Fibroblast of skin of right quadriceps (primary cell): ENCODE data around the gene C17orf100.

Experiments used
- DNase-seq: peaks from one replicate; pipeline ENCODE4 v3.0.0-alpha.2; 2013

C17orf100 gene

DNA sequence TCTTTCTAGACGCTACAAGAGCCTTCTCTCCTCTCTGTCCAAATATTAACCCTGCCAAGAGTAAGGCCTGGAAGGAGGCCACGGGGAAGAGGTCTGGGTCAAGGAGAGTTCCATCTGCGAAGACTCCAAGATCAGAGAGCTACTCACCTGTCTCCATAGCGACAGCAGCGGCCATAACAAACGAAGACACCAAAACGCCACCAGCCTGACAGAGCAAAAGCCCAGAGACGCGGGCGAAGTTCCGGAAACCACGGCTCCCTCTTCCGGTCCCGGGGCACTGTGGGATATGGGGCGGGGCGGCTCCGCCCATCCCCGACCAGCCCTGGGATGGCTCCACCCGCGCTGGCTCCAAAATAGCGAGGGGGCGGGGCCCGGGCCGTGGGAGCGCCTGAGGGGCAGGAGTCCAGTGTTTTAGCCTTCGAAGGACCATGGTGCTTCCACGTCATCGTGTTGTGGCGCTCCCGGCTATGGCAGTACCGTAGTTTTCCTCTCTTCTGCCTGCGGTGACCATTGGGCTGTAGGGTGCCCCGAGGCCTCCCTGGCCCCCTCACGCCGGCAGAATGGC, at the start of gene C17orf100, which contains the start of gene MED31:
C17orf100 (plus strand) TSS at position 409 of the 565 bp plus-strand sequence; CDS start at position 561, 152 bp downstream.
MED31 (minus strand) TSS at position 252 of the 565 bp plus-strand sequence; CDS start at position 175, 77 bp downstream.
- peak; percentile 89 for DNase-seq

DNA sequence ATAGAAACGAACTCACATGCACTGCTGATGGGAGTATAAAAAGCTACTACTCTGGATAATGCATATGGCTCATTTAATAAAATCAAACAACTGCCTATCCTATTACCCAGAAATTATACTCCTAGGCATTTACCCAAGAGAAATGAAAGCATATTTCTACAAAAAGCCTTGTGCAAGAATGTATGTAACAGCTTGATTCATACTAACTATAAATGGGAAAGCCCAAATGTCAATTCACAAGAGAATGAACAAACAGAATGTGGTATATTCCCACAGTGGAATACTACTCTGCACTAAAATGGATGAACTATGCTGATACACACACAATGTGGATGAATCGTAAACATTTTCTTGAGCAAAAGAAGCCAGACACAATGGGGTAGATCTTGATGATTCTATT, 49.4 kb upstream of the C17orf100 start:
- DNase-seq: no peak

- no peak for DNase-seq
These were observed 47.7 kb upstream of the C17orf100 start for GRCh38 chr17:6603744-6604325.

- DNase-seq: no peak
These were observed 46.4 kb upstream of the C17orf100 start for GRCh38 chr17:6605142-6605541.

GRCh38 chr17:6608321-6608720, 43.2 kb upstream of the C17orf100 start:
- peak; percentile 7 for DNase-seq

- DNase-seq: no peak
These were observed 41.6 kb upstream of the C17orf100 start for GRCh38 chr17:6610011-6610410.

- DNase-seq: no peak
These were observed 40.3 kb upstream of the C17orf100 start for GRCh38 chr17:6611231-6611630.

DNA sequence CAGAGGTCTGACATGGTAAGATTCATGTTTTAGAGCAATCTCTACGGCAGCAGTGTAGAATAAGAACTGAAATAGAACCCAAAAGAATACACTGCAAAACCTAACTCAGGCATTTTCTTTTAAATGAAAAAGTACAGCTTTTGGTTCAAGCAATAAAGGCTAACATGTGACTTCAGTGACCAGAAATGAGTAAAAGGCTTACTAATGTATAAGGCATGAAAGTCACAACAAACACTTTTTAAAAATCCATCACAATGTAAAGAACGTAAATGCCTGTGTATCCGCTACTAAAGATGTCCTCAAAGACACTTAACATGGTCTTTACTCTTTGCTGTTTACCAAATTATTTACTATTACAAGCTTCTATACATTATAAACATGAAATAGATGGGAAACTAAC, 27.6 kb upstream of the C17orf100 start:
- no peak for DNase-seq

GRCh38 chr17:6626616-6627015, 24.9 kb upstream of the C17orf100 start:
- DNase-seq: no peak

- no peak for DNase-seq
These were observed 24.5 kb upstream of the C17orf100 start for GRCh38 chr17:6627019-6627418.

DNA sequence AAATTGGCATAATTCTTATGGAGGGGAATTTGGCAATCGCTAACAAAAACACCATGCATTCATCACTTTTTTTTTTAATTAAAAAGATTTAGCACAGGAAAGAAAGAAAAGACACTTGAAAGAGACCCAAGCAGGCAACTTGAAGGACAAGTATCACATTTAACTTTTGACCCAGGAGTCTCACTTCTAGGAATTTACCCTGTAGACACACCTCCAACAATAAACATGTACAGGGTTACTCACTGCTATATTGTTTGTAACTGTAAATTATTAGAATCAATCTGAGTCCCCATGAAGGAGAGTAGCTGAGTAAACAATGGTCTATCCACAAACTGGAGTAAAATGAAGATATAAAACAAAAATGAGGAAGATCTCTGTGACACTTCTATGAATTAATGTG, 21.2 kb upstream of the C17orf100 start:
- DNase-seq: no peak

- no peak for DNase-seq
These were observed 19.0 kb upstream of the C17orf100 start for GRCh38 chr17:6632530-6632929.

- no peak for DNase-seq
These were observed 18.3 kb upstream of the C17orf100 start for GRCh38 chr17:6633263-6633662.

DNA sequence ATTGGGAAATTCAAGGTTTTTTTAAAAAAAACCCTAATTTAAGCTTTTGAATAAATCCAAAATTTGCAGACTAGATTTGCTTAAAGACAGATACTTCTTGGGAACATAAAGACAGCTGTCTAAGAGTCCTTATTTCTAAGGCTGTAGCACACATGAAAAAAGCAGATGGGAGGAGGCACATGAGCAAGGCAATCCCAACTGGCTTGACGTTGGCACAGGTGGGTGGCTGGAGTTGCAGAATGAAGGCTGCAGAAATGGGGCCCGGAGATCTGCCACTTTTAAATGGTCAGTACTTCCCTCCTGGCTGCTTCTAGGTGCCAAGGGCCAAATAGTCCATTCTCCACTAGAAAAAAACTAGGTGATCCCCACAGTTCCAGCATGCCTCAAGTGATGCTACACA, 15.5 kb upstream of the C17orf100 start:
- no peak for DNase-seq

GRCh38 chr17:6636616-6637457, 14.7 kb upstream of the C17orf100 start:
- no peak for DNase-seq

DNA sequence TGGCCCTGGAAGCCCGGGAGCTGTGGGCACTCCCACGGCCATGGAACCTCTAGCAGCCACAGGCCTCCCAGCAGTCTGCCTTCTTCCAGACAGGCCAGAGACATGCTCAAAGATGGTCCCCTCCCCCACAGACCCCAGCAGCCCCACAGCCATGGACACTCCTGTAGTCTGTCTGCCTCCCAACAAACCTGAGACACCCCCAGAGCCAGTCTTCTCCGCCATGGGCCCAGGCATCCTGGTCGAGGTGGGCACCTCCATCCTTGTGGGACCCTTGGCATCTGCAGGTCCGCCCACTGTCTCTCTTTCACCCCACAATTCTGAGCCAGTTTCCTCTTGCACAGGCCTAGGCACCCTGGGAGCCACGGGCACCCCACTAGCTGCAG, 14.1 kb upstream of the C17orf100 start:
- no peak for DNase-seq

GRCh38 chr17:6638046-6638908, 13.3 kb upstream of the C17orf100 start:
- DNase-seq: no peak

GRCh38 chr17:6639014-6639585, 12.5 kb upstream of the C17orf100 start:
- DNase-seq: no peak

- peak; percentile 42 for DNase-seq
These were observed 11.7 kb upstream of the C17orf100 start for GRCh38 chr17:6639586-6640535.

DNA sequence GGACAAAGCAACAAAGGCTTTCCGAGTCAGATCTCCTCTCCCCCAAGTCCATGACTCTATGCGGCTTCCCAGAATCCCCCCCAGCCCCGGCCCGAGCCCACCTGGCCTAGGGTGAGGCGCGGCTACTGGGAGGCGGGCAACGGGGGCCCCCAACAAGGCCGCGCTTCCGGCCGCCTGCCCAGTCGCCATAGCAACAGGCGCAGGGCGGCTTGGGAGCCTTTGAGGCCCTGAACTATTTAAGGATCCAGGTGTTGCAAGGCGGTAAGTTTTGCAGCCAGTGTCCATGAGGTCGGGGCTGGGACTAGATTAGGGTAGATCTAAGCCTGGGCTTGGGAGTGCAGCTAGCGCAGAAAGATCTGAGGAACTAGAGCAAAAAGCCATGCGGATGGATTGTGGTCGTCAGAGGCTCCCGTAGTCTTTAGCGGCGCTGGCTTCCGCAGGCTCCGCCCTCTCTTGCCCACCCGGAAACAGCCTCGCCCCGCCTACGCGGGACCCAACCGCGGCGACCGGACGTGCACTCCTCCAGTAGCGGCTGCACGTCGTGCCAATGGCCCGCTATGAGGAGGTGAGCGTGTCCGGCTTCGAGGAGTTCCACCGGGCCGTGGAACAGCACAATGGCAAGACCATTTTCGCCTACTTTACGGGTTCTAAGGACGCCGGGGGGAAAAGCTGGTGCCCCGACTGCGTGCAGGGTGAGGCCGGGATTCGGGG, 10.9 kb upstream of the C17orf100 start, which contains the start of the genes KIAA0753 and TXNDC17:
KIAA0753 (minus strand) TSS at position 176 of the 711 bp plus-strand sequence. CDS start 5,608 bp downstream, outside the sequence.
TXNDC17 (plus strand) TSS at position 525 of the 711 bp plus-strand sequence; CDS start at position 548, 23 bp downstream.
- DNase-seq: peak; percentile 89
